ENCODE data around the gene TPRG1. TPM values are rescaled to one million over a fixed set of nuclear protein-coding genes. Genes with fewer than 3 reads are reported as not detected.

Gene TPRG1
- total and polyA plus RNA-seq, 7 donors = 0.78 to 24.5 (median 9.9) TPM

- whole genome bisulfite sequencing, 3 donors = 92 to 95% (median 94%) methylated on average over 2 of the region's 2 CpGs
- no peak overlapping the region for H3K4me3 ChIP-seq
- DNase-seq (no peak), ATAC-seq (no peak)
- intact Hi-C loops (cut with DNase I) = no loop called here
- peaks cover 0 to 4% of the 10 kb centered on the region in 2 donors for H3K36me3 ChIP-seq (ENCODE audit: insufficient read depth in 1 of 2, low read depth in 1 of 2)
- H3K27me3 ChIP-seq (ENCODE audit: insufficient read depth in 3 of 3, low read length in 2 of 3) = no peaks in the 10 kb centered on the region
- no peak overlapping the region for H3K27ac ChIP-seq
- TF ChIP-seq, protein P1, sequence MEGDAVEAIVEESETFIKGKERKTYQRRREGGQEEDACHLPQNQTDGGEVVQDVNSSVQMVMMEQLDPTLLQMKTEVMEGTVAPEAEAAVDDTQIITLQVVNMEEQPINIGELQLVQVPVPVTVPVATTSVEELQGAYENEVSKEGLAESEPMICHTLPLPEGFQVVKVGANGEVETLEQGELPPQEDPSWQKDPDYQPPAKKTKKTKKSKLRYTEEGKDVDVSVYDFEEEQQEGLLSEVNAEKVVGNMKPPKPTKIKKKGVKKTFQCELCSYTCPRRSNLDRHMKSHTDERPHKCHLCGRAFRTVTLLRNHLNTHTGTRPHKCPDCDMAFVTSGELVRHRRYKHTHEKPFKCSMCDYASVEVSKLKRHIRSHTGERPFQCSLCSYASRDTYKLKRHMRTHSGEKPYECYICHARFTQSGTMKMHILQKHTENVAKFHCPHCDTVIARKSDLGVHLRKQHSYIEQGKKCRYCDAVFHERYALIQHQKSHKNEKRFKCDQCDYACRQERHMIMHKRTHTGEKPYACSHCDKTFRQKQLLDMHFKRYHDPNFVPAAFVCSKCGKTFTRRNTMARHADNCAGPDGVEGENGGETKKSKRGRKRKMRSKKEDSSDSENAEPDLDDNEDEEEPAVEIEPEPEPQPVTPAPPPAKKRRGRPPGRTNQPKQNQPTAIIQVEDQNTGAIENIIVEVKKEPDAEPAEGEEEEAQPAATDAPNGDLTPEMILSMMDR (IDR thresholded peaks at IDR 0.05) = no peak
- peaks cover 15% of the 10 kb centered on the region for H3K4me1 ChIP-seq
- no peaks in the 10 kb centered on the region for H3K9me3 ChIP-seq
Measured at GRCh38 chr3:189275852-189276251, 104.1 kb downstream of the TPRG1 start.

- intact Hi-C loops (cut with DNase I) = no loop called here
- Histone ChIP-seq H3K4me1 (peaks cover 14% of the 10 kb centered on the region), H3K27ac (no peak overlapping the region), H3K27me3 (ENCODE audit: insufficient read depth in 3 of 3, low read length in 2 of 3) (no peaks in the 10 kb centered on the region), H3K9me3 (no peaks in the 10 kb centered on the region), H3K4me3 (no peak overlapping the region), H3K36me3 (ENCODE audit: insufficient read depth in 1 of 2, low read depth in 1 of 2) (peaks cover 0 to 4% of the 10 kb centered on the region in 2 donors)
- peak in 2 of 4 donors; percentile 47 to 61 for ATAC-seq
- TF ChIP-seq, protein P1 (IDR thresholded peaks at IDR 0.05) = no peak
- DNase-seq = no peak
- 30 to 54% (median 30%) methylated on average over 5 of the region's 5 CpGs for WGBS, 3 donors
Measured at GRCh38 chr3:189276444-189277219, 104.9 kb downstream of the TPRG1 start.

DNA sequence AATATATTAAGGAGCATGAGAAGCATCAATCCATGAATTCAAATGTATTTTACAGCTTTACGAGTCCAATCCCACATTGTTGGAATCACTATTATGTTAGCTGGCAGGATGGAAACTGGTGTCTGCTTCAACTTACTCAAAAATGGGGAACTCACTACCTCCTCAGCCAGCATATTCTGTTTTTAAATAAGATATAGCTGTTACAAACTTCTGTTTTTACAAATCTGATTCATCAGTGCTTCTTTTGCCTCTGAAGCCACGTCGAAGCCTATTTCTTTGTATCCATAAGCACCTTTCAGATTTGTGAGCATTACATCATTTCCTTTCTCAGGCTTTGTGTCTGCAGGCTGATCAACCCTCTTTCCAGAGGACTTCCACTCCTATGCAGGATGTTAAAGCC is 105.9 kb downstream of the TPRG1 start:
- intact Hi-C loops (cut with DNase I) = no loop called here
- ATAC-seq (no peak), DNase-seq (no peak)
- Histone ChIP-seq H3K36me3 (ENCODE audit: insufficient read depth in 1 of 2, low read depth in 1 of 2) (peaks cover 0 to 4% of the 10 kb centered on the region in 2 donors), H3K27ac (no peak overlapping the region), H3K27me3 (ENCODE audit: insufficient read depth in 3 of 3, low read length in 2 of 3) (no peaks in the 10 kb centered on the region), H3K9me3 (no peaks in the 10 kb centered on the region), H3K4me1 (peaks cover 9% of the 10 kb centered on the region), H3K4me3 (no peak overlapping the region)
- WGBS, 3 donors = 77 to 91% (median 84%) methylated on average over 3 of the region's 3 CpGs
- TF ChIP-seq, protein P1 (IDR thresholded peaks at IDR 0.05) = no peak

DNA sequence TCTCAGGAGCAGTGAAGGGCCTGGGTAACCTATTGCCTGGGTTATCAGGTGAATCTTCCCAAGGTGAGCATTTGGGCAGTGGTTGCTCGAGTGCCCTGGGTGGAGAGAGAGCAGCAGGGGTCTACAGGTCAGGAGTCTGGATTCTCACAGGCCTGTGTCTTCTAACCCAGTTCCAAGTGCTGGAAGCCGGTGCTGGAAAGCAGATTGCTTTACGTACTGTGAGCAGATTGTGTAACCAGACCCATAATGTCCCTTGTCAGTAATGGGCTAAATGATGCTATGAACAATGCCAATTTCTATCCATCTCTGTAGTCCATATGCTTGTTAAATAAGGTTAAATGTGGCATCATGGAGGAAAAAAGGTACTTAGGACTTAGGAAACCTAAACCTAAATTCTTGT is 106.5 kb downstream of the TPRG1 start:
- WGBS, 3 donors = 78 to 90% (median 80%) methylated on average over 3 of the region's 3 CpGs
- intact Hi-C loops (cut with DNase I) = no loop called here
- DNase-seq (no peak), ATAC-seq (no peak)
- H3K36me3 ChIP-seq (ENCODE audit: insufficient read depth in 1 of 2, low read depth in 1 of 2) = peaks cover 0 to 4% of the 10 kb centered on the region in 2 donors
- peaks cover 9% of the 10 kb centered on the region for H3K4me1 ChIP-seq
- H3K4me3 ChIP-seq = no peak overlapping the region
- no peak overlapping the region for H3K27ac ChIP-seq
- TF ChIP-seq, protein P1 (IDR thresholded peaks at IDR 0.05) = no peak
- no peaks in the 10 kb centered on the region for H3K9me3 ChIP-seq
- H3K27me3 ChIP-seq (ENCODE audit: insufficient read depth in 3 of 3, low read length in 2 of 3) = no peaks in the 10 kb centered on the region
